Measurements from ENCODE around the gene AOAH. TPM values are rescaled to one million over a fixed set of nuclear protein-coding genes. Genes with fewer than 3 reads are reported as not detected.

The AOAH gene
- total RNA-seq, 1 experiment from 2014 or later = not detected

GRCh38 chr7:36691983-36692382, 32.3 kb downstream of the AOAH start:
- no peak for DNase-seq (ENCODE audit: low read depth)

GRCh38 chr7:36690514-36691187, 33.6 kb downstream of the AOAH start:
- no peak for DNase-seq (ENCODE audit: low read depth)

GRCh38 chr7:36690041-36690440, 34.3 kb downstream of the AOAH start:
- DNase-seq (ENCODE audit: low read depth) = no peak

- peak; percentile 27 for DNase-seq (ENCODE audit: low read depth)
These were observed 37.8 kb downstream of the AOAH start for GRCh38 chr7:36686499-36686898.

- DNase-seq (ENCODE audit: low read depth) = no peak
These were observed 39.3 kb downstream of the AOAH start for GRCh38 chr7:36684954-36685353.

GRCh38 chr7:36683695-36684357, 40.5 kb downstream of the AOAH start:
- no peak for DNase-seq (ENCODE audit: low read depth)

GRCh38 chr7:36683111-36683510, 41.2 kb downstream of the AOAH start:
- DNase-seq (ENCODE audit: low read depth) = no peak

- DNase-seq (ENCODE audit: low read depth) = no peak
These were observed 42.2 kb downstream of the AOAH start for GRCh38 chr7:36682102-36682501.

GRCh38 chr7:36677769-36678437, 46.4 kb downstream of the AOAH start:
- DNase-seq (ENCODE audit: low read depth) = no peak

GRCh38 chr7:36673703-36674102, 50.6 kb downstream of the AOAH start:
- no peak for DNase-seq (ENCODE audit: low read depth)

GRCh38 chr7:36671432-36671829, 52.9 kb downstream of the AOAH start:
- DNase-seq (ENCODE audit: low read depth) = no peak

- DNase-seq (ENCODE audit: low read depth) = peak; percentile 64
These were observed 53.5 kb downstream of the AOAH start for GRCh38 chr7:36670585-36671431.

- DNase-seq (ENCODE audit: low read depth) = no peak
These were observed 55.5 kb downstream of the AOAH start for GRCh38 chr7:36668750-36669149.

GRCh38 chr7:36668080-36668479, 56.2 kb downstream of the AOAH start:
- no peak for DNase-seq (ENCODE audit: low read depth)

- DNase-seq (ENCODE audit: low read depth) = no peak
These were observed 57.1 kb downstream of the AOAH start for GRCh38 chr7:36667007-36667745.

- DNase-seq (ENCODE audit: low read depth) = no peak
These were observed 60.8 kb downstream of the AOAH start for GRCh38 chr7:36663481-36663880.

GRCh38 chr7:36661135-36661840, 63.0 kb downstream of the AOAH start:
- peak; percentile 61 for DNase-seq (ENCODE audit: low read depth)

- no peak for DNase-seq (ENCODE audit: low read depth)
These were observed 64.5 kb downstream of the AOAH start for GRCh38 chr7:36659638-36660341.

GRCh38 chr7:36659172-36659516, 65.2 kb downstream of the AOAH start:
- DNase-seq (ENCODE audit: low read depth) = peak; percentile 88
